ENCODE data around the gene KLC1.

The KLC1 gene

DNA sequence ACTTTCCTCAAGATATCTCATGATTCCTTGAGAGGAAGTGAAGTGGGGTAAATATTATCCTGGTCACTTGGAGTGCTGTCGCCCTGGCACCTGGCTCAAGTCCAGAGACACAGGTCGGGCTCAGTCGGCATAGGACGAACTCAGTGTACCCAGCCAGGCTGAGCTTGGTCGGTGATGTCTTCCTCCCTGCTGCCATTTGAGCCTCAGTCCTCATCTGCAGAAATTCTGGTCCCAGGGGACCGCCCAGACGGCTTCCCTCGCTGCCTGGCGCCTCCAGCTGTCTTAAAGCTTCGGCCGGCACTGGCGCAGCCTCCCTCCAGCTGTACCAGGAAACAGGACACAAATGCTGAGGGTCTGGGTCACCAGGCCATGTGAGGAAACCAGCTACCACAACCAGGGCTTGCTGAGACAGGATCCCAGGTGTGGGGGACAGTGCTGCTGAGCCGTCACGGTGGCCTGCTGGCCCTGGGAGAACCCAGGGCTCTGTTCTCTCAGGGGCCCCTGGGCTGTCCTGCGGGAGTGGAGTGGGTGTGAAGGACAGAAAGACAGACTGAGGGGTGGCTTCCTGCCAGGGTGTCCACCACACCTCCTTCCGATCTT, 5.0 kb upstream of the KLC1 start:
- DNase-seq, result no peak
- intact Hi-C loops (cut with DNase I), result loop anchor here (10.0 kb wide), 1 partner anchor 49 kb away; no protein-coding TSS in a partner anchor

DNA sequence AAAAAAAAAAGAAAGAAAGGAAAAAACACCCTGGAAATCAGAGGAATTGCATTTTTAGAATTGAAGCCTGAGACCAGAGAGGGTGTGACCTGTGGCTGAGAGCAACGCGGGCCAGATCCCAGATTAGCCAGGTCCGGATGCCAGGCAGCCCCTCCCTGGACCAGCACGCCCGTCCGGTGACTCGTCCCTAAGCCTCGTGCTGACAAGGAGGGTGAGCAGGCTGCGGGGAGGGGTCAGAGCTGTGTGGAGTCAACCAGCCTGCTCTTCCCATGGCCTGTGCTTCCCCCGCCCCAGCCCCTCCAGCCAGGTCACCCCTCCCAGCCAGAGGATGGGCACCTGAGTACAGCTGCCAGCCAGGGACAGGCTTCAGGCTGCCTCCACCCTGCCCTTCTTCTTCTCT, 4.2 kb upstream of the KLC1 start:
- DNase-seq, result no peak
- intact Hi-C loops (cut with DNase I), result loop anchor here (10.0 kb wide), 1 partner anchor 50 kb away; no protein-coding TSS in a partner anchor

DNA sequence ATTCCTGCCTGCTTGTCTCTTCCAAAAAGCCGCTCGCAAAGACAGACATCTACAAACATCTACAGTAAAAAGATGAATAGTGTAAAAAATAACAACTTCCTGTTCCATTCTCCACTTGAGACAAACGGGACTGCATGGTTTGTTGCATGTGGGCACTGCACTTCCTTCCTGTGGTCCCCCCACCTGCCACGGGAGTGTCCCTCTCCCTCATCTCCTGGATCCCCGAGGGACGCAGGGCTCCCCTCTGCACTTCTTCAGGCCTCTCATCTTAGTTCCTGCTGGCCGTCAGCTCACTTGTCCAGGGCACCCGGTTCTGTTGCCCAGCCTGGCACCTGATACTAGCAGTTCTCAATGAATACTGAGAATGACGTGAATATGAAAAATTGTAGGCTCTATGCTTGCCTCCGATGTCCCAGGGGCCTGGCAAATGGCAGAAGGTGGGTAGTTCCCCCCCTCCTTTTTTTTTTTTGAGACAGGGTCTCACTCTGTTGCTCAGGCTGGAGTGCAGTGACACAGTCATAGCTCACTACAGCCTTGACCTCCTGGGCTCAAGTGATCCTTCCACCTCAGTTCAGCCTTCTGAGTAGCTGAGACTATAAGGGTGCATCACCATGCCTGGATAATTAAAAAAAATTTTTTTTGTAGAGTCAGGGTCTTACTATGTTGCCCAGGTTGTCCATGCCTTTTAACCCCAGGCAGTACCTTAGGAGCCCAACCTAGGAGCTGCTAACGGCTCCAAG, 3.5 kb upstream of the KLC1 start:
- peak in 1 of 42 donors; percentile 9 for DNase-seq
- intact Hi-C loops (cut with DNase I), result loop anchor here (10.0 kb wide), 1 partner anchor 51 kb away; no protein-coding TSS in a partner anchor

DNA sequence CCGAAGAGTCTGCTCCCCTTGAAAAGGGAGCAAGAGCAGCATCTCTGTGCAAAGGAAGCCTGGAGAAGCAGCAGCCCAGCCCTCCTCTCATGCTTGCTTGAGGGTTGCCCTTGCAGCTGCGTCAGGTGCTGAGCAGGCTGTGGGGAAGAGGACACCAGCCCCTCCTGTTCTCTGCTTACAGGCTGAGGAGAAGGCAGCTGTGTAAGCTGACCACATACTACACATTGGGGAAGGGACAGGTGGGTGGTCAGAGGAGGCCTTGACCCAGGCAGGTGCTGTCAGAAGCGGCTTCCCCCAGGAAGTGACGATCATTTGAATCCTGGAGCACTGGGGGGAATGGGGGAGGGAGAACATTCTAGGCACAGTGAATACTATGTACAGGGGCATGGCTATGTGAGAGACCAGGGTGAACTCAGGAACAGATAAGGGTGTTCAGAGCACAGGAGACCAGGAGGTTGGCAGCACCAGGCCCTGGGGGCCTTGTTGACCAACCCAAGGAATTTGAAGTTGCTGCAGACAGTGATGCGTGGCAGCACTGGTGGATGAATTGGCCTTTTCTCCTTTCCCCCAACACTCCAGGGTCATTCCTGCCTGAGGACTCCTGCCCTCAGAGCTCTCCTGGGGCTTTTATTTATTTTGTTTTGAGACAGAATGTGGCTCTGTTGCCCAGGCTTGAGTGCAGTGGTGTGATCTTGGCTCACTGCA, 2.7 kb upstream of the KLC1 start:
- DNase-seq, result no peak
- intact Hi-C loops (cut with DNase I), result loop anchor here (10.0 kb wide), 1 partner anchor 51 kb away; no protein-coding TSS in a partner anchor

DNA sequence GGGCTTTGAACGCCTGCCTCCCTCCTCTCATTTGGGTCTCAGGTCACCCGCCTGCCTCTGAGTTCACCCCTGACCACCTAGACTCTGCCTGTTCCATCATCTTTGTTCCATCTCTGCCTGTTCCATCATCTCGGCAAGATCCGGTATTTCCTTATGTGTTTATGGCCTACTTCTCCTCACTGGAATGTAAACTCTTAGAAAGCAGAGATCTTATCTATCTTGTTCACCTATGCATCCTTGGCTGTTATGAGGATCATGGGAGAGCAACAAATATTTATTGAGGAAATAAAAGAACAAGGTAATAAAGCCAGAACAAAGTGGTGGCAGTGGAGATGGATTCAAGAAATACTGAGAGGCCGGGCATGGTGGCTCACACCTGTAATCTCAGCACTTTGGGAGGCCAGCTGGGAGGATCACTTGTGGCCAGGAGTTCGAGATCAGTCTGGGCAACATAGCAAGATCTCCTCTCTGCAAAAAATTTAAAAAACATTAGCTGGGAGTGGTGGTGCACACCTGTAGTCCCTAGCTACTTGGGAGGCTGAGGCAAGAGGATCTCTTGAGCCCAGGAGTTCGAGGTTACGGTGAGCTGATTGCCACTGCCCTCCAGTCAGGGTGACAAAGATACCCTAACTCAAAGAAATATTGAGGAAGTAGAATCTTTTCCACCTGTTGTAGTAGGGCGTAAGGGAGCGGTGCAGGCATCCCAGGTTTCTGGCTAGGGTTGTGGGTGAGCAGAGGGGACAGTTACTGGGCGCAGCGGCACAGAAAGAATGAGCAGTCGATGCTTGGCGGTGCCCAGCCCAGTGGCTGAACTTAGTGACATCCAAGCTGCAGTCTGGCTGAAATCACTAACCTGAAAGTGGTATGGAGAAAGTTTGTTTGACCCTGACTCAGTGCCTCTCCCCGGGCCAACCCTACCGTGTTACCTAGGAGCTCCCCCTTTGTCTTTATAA, 1.7 kb upstream of the KLC1 start:
- intact Hi-C loops (cut with DNase I), result loop anchor here (10.0 kb wide), 1 partner anchor 53 kb away; no protein-coding TSS in a partner anchor
- DNase-seq, result no peak

DNA sequence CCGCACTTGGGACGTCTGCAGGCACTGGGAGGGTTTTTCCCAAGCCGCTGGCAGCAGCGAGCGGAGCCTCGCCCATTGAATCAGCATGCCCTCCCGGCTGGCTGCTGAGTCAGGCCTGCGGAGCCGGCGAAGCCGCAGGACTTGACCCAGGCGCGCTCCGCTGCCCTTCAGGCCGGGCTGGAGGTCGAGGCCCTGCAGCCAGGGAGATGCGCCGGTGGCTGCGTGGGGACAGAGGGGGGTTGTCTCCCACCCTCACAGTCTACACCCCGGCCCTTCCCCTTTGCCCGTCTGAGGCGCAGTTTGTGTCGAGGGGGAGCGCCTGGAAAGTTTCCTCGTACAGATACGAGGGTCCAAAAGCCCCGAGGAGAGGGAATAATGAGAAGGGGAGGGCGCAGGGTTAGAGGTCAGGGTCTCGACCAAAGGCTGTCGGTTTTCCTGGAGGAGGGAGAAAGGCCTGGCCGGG, 759 bp upstream of the KLC1 start:
- intact Hi-C loops (cut with DNase I), result loop anchor here (10.0 kb wide), 1 partner anchor 53 kb away; no protein-coding TSS in a partner anchor
- peak in 41 of 42 donors; percentile 14 to 76 (median 49) for DNase-seq

DNA sequence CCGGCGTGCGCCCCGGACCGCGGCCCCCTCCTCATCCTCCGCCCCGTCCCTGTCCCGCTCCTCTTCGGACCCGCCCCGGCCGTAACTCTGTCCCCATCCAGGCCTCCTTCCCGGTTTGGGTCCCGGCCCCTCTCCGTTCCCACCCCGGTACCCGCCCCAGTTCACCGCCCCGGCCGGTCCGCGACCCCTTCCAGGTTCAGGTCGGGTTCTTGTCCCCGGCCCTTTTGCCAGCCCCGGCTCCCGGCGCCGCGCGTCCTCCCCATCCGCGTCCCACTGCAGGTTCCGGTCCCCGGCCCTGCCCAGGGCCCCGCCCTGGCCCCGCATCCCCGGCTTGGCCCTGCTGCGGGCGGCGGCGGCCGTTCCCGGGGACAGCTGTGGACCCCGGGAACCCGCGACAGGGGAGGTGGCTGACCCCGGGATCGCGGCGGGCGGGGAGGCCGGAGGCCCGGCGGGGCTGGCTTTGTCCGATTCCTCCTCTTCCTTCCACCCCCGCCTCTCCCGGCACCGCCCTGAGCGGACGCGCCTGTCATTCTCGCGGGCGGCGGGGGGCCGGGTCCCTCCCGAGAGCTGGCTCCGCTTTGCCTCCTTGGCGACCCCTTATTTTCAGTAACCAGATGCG, 601 bp downstream of the KLC1 start:
- peak in 41 of 42 donors; percentile 9 to 79 (median 57) for DNase-seq
- intact Hi-C loops (cut with DNase I), result loop anchor here (10.0 kb wide), 2 partner anchors 55 to 75 kb away; no protein-coding TSS in a partner anchor

DNA sequence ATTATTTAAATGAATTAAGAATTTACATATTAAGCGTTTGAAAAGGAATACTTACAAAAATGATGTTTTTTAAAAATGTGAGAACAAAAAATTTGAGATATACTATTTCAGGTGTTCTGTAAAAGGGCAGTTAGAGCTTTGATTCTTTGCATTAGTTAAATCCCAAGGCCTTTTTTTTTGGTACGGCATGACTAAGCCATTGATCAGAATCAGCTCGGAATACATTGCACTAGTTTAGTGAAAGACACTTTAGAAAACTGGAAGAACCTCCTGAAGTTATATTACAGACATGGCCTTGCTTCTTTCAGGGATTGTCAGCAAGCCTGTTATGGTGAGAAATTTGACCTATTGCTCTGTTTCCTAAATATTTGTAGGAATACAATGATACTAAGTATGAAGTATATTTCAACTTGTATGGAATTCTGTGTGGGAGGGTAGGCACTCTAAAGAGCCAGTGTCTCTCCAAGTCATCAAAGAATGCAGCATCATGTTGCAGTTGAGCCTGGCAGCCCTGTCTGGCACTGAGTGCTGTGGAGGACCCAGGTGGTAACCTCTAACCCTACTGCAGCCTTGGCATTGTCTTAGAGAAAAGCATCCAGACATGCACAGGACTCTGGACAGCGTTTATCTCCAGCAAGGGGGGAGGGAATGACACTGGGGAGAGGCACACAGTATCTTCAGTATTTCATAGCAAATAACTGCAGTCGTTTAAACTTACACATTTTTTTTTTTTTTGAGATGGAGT, 1.5 kb downstream of the KLC1 start:
- intact Hi-C loops (cut with DNase I), result loop anchor here (10.0 kb wide), 1 partner anchor 74 kb away; no protein-coding TSS in a partner anchor
- DNase-seq, result no peak

DNA sequence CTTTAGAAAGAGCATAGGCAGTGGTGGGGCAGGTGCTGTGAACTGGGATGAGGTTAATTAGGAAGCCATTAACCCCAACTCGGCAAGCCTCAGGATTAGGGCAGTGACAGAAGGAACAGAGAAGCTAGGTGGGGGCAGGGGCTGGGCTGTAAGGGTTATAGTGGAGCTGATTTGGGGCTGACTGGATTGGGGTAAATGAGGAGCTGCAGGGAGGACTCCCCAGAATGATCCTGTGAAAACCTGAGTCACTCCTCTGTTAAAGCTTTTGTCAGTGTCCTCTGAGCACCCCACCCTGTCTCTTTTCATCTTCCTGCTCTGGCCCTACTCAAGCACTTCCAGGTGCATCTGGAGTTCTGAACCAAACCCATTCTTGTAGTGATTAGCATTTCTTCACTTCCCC, 4.4 kb downstream of the KLC1 start:
- no peak for DNase-seq
- intact Hi-C loops (cut with DNase I), result loop anchor here (10.0 kb wide), 1 partner anchor 71 kb away; no protein-coding TSS in a partner anchor

DNA sequence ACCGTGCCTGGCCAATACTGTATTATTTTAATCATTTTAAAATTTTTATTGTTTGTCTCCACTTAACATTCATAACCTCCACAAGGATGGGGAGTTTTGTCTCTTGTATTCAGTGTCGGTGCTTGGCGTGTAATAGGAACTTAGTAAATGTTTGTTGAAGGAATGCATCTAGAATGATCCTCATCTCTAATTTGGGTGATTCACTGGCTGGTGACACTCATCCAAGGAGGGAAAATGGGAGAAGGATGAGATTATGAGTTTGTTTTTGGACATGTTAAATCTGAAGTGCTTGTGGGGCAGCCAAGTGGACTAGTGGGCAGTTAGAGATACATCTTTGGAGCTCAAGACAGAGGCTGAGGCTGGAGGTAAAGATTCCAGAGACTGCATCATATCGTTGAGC, 5.1 kb downstream of the KLC1 start:
- no peak for DNase-seq
- intact Hi-C loops (cut with DNase I), result loop anchor here (10.0 kb wide), 1 partner anchor 71 kb away; no protein-coding TSS in a partner anchor

DNA sequence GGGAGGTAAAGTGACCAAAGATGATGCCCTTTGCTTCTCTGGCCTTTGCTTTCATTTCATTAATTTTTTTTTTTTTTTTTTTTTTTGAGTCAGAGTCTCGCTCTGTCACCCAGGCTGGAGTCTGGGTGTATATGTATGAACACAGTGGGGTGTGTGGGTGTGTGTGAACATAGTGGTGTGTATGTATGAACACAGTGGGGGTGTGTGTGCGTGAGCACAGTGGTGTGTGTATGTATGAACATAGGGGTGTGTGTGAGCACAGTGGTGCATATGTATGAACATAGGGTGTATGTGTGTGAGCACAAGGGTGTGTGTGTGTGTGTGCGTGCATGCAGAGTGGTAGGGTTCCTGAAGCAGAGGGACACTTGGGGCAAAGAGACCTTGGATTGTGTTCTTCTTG, 9.6 kb downstream of the KLC1 start:
- intact Hi-C loops (cut with DNase I), result loop anchor here (10.0 kb wide), 1 partner anchor 66 kb away; no protein-coding TSS in a partner anchor

DNA sequence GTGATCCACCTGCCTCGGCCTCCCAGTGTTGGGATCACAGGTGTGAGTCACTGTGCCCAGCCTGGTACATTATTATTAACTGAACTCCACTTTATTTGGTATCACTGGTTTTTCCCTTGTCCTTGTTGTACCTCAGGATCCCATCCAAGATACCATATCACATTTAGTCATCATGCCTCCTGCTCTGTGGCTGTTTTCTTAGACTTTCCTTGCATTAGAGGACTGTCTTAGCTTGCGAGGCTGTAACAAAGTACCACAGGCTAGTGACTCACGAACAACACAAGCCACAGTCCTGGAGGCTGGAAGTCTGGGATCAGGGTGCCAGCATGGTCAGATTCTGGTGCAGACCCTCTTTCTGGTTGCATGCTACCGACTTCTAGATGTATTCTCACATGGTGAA, 12.2 kb downstream of the KLC1 start:
- DNase-seq, result no peak
- intact Hi-C loops (cut with DNase I), result no loop called here

More for the DNA sequence above, 9.6 kb downstream of the KLC1 start:
- DNase-seq, result peak in 1 of 42 donors; percentile 43

DNA sequence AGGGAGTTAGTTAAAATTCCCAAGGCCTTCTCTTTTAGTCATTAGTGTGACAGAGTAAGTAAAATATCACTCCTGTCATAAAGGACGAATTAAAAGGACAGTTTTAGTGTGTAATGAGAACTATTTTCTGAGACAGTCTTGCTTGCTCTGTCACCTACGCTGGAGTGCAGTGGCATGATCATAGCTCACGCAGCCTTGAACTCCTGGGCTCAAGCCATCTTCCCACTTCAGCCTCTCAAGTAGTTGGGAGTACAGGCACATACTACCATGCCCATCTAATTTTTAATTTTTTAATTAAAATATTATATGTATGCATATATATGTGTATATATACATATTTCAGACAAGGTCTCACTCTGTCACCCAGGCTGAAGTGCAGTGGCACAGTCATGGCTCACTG, 17.2 kb downstream of the KLC1 start:
- DNase-seq, result no peak
- intact Hi-C loops (cut with DNase I), result no loop called here

DNA sequence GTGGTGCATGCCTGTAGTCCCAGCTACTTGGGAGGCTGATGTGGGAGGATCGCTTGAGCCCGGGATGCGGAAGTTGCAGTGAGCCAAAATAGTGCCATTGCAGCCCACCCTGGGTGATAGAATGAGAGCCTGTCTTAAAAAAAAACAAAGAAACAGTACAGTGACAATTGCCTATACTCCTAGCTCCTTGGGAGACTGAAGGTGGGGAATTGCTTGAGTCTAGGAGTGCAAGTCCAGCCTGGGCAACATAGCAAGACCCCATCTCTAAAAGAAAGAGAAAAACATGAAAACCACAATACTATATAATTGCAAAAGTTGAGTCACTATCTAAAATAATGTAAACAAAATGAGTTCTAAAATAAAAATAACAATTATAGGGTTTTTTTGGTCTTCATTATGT, 20.0 kb downstream of the KLC1 start:
- no peak for DNase-seq
- intact Hi-C loops (cut with DNase I), result no loop called here

DNA sequence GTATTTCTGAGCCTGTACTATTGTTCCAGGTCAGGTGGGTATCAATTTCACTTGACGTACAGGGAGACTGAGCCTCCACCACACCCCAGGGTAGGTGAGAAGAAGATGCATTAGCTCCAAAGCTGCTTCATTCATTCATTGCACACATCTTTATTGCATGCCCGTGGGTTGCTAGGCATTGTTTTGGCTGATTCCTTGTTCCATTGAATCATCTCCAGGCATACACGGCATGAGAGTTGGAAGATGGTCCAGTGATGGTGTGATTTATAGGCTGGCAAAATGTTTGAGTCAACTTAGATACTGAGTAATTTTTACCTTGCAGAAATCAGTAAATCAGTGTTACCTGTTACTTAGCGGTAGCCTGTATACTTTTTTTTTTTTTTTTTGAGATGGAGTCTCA, 21.2 kb downstream of the KLC1 start:
- intact Hi-C loops (cut with DNase I), result no loop called here
- no peak for DNase-seq

DNA sequence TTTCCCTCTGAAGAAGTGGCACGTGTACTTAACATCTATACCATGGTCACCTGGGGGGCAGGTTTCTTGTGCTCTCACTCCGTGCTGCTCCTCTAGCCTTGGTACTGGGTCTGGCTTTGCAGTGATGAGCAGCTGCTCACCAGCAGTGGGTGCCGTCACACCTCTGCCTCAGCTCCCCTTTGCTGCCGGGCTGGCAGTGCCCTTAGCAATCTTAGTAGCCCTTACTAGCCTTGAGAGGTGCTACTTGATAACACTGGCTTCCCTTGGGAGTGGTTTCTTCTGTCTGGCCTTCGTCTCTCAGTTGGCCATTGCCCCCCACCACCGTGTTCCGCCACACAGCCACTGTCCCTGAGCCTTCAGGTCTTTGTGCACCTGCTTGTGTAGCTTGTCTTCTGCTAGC, 22.6 kb downstream of the KLC1 start:
- no peak for DNase-seq
- intact Hi-C loops (cut with DNase I), result no loop called here

DNA sequence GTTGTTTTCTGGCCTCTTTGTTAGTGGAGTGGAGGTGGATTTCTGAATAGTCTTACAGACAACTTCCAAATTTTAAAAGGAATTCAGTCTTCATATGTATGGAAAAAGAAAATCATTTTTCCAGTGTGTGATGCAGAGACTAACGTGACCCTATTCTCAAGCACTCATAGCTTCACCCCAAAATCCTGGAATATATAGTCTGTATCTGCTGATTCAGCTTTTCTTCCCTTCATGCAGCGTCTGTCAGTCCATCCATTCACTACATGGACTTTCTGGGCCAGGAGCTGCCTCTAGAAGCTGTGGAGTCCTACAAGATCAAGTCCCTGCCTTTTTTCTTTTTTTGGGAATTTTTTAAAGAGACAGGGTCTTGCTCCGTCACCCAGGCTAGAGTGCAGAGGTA, 23.8 kb downstream of the KLC1 start:
- intact Hi-C loops (cut with DNase I), result no loop called here
- no peak for DNase-seq

Measured in head of caudate nucleus (tissue), 42 donors.